ENCODE results near the gene USP38. TPM values are rescaled to one million over a fixed set of nuclear protein-coding genes. Genes with fewer than 3 reads are reported as not detected.

USP38 gene
- total RNA-seq, 1 experiment from 2014 or later, result 18.6 TPM

- Histone ChIP-seq H4K20me1 (ENCODE audit: insufficient read depth) (no peaks in the 10 kb centered on the region), H3K9ac (ENCODE audit: low read length) (no peak overlapping the region), H3K9me3 (ENCODE audit: control insufficient read depth in 1 of 2, insufficient read depth in 1 of 2, low read depth in 1 of 2, low read length in 2 of 2) (0 out of 4 replicates have a peak, but pooled peaks cover 0 to 3% of the 10 kb centered on the region in 2 experiments), H3K27me3 (ENCODE audit: insufficient read depth, low read length) (no peaks in the 10 kb centered on the region), H3K27ac (ENCODE audit: low read depth, low read length) (no peak overlapping the region), H3K4me1 (ENCODE audit: control insufficient read depth in 1 of 2, insufficient read depth in 2 of 2, low read length in 2 of 2) (no peaks in the 10 kb centered on the region), H3K36me3 (ENCODE audit: control insufficient read depth in 1 of 2, insufficient read depth in 2 of 2, low read length in 2 of 2) (no peaks in the 10 kb centered on the region), H3K9me2 (ENCODE audit: insufficient read depth) (no peaks in the 10 kb centered on the region), H3K4me2 (ENCODE audit: low read length) (no peak overlapping the region), H3K4me3 (replicated peaks in 1 of 2; ENCODE audit: low read depth in 1 of 2, low read length in 2 of 2) (no peak overlapping the region), H3K79me2 (ENCODE audit: insufficient read depth, low read length) (no peaks in the 10 kb centered on the region), H2AFZ (ENCODE audit: low read depth, low read length, poor library complexity, severe bottlenecking) (no peak overlapping the region)
- no peak for TF ChIP-seq JUND (IDR thresholded peaks at IDR 0.05)
- TF ChIP-seq ZNF274 (IDR thresholded peaks at IDR 0.05; ENCODE audit: low read depth, low read length), result no peak
- ATAC-seq, result no peak
- ChIA-PET POLR2A (no interaction called here), RAD21 (ENCODE audit: low non-redundant PET in 1 of 2, low total read pairs in 2 of 2, uncharacterized antibody in 2 of 2, unreplicated experiment in 2 of 2) (no interaction called here), CTCF (no interaction called here)
- BruUV-seq (replicated peaks), result no TSS peak
- DNase-seq (ENCODE audit: low read depth, low spot score), result no peak
- intact Hi-C loops (cut with micrococcal nuclease), result no loop called here
Measured at GRCh38 chr4:143241892-143242291, 57.2 kb downstream of the USP38 start.

GRCh38 chr4:143243041-143243440 lies 58.3 kb downstream of the USP38 start:
- no peak for ATAC-seq
- no TSS peak for BruUV-seq (replicated peaks)
- RAD21 ChIA-PET (ENCODE audit: low non-redundant PET in 1 of 2, low total read pairs in 2 of 2, uncharacterized antibody in 2 of 2, unreplicated experiment in 2 of 2), result no interaction called here
- Histone ChIP-seq H3K27me3 (ENCODE audit: insufficient read depth, low read length) (no peaks in the 10 kb centered on the region), H3K4me2 (ENCODE audit: low read length) (no peak overlapping the region), H4K20me1 (ENCODE audit: insufficient read depth) (no peaks in the 10 kb centered on the region), H3K9ac (ENCODE audit: low read length) (no peak overlapping the region), H3K79me2 (ENCODE audit: insufficient read depth, low read length) (no peaks in the 10 kb centered on the region), H3K4me1 (ENCODE audit: control insufficient read depth in 1 of 2, insufficient read depth in 2 of 2, low read length in 2 of 2) (no peaks in the 10 kb centered on the region), H3K4me3 (replicated peaks in 1 of 2; ENCODE audit: low read depth in 1 of 2, low read length in 2 of 2) (no peak overlapping the region), H3K9me3 (ENCODE audit: control insufficient read depth in 1 of 2, insufficient read depth in 1 of 2, low read depth in 1 of 2, low read length in 2 of 2) (0 out of 4 replicates have a peak, but pooled peaks cover 0 to 3% of the 10 kb centered on the region in 2 experiments), H3K36me3 (ENCODE audit: control insufficient read depth in 1 of 2, insufficient read depth in 2 of 2, low read length in 2 of 2) (no peaks in the 10 kb centered on the region), H3K9me2 (ENCODE audit: insufficient read depth) (no peaks in the 10 kb centered on the region), H2AFZ (ENCODE audit: low read depth, low read length, poor library complexity, severe bottlenecking) (no peak overlapping the region), H3K27ac (ENCODE audit: low read depth, low read length) (no peak overlapping the region)
- POLR2A ChIA-PET, result no interaction called here
- intact Hi-C loops (cut with micrococcal nuclease), result no loop called here
- no peak for DNase-seq (ENCODE audit: low read depth, low spot score)
- CTCF ChIA-PET, result no interaction called here
- no peak for TF ChIP-seq EGR1 (IDR thresholded peaks at IDR 0.05; ENCODE audit: low read depth)
- no peak for TF ChIP-seq MAX (IDR thresholded peaks at IDR 0.05)
- no peak for TF ChIP-seq ZNF274 (IDR thresholded peaks at IDR 0.05; ENCODE audit: low read depth, low read length)
- TF ChIP-seq REST (IDR thresholded peaks at IDR 0.05; ENCODE audit: low read depth), result no peak
- TF ChIP-seq CBX3 (IDR thresholded peaks at IDR 0.05; ENCODE audit: low read depth), result no peak
- TF ChIP-seq TCF7L2 (IDR thresholded peaks at IDR 0.05; ENCODE audit: borderline replicate concordance, extremely low read depth, insufficient read depth, insufficient read length), result no peak
- TF ChIP-seq SIN3A (IDR thresholded peaks at IDR 0.05; ENCODE audit: low read depth), result no peak
- TF ChIP-seq ZBTB33 (IDR thresholded peaks at IDR 0.05; ENCODE audit: extremely low read depth, insufficient replicate concordance, low read length), result no peak
- TF ChIP-seq EZH2 (IDR thresholded peaks at IDR 0.05), result no peak
- TF ChIP-seq YY1 (IDR thresholded peaks at IDR 0.05; ENCODE audit: extremely low read depth, insufficient replicate concordance, low read depth, low read length), result no peak
- TF ChIP-seq RAD21 (IDR thresholded peaks at IDR 0.05; ENCODE audit: low read depth), result no peak
- TF ChIP-seq CTCF (IDR thresholded peaks at IDR 0.05 in 2 of 3, conservative IDR thresholded peaks at IDR 0.05 in 1 of 3; ENCODE audit: borderline replicate concordance in 1 of 3, insufficient read depth in 1 of 3, low read depth in 2 of 3, low read length in 2 of 3), result no peak
